HG03354 (cell line): Measurements from ENCODE around the gene POLR1D.

ENCODE experiments used
- ATAC-seq: cut with Tn5 transposase; IDR thresholded peaks from one replicate; pipeline ENCODE4 v1.9.1; 2021; ENCODE audit warnings: mild to moderate bottlenecking; ENCODE audit not compliant: unreplicated experiment, poor library complexity, severe bottlenecking

Gene POLR1D

GRCh38 chr13:27665761-27666160 lies 44.1 kb downstream of the POLR1D start:
- ATAC-seq: no peak

- no peak for ATAC-seq
These were observed 45.3 kb downstream of the POLR1D start for GRCh38 chr13:27666951-27667350.

GRCh38 chr13:27667946-27668345 lies 46.3 kb downstream of the POLR1D start:
- ATAC-seq: no peak

GRCh38 chr13:27670861-27671260 lies 49.2 kb downstream of the POLR1D start:
- no peak for ATAC-seq

GRCh38 chr13:27672025-27672424 lies 50.3 kb downstream of the POLR1D start:
- ATAC-seq: no peak
